Measurements from ENCODE around the gene TTLL11.

TTLL11 gene

GRCh38 chr9:121910491-121911040, 182.5 kb downstream of the TTLL11 start:
- Histone ChIP-seq H3K9ac (ENCODE audit: low read length) (no peak overlapping the region), H3K36me3 (ENCODE audit: control insufficient read depth, insufficient read depth, low read length, severe bottlenecking) (no peaks in the 10 kb centered on the region), H3K9me3 (ENCODE audit: control insufficient read depth, low read length) (no peaks in the 10 kb centered on the region), H3K27me3 (replicated peaks; ENCODE audit: control insufficient read depth, insufficient read depth, low read length) (no peaks in the 10 kb centered on the region), H3K4me1 (ENCODE audit: control insufficient read depth, insufficient read depth, low read length) (peaks cover 10% of the 10 kb centered on the region), H3K4me3 (ENCODE audit: low read length) (no peak overlapping the region)
- DNase-seq (ENCODE audit: low read depth): no peak

GRCh38 chr9:121909111-121909510, 184.0 kb downstream of the TTLL11 start:
- H3K27me3 ChIP-seq (replicated peaks; ENCODE audit: control insufficient read depth, insufficient read depth, low read length): no peaks in the 10 kb centered on the region
- no peak for DNase-seq (ENCODE audit: low read depth)
- H3K9me3 ChIP-seq (ENCODE audit: control insufficient read depth, low read length): no peaks in the 10 kb centered on the region

GRCh38 chr9:121906074-121906870, 186.8 kb downstream of the TTLL11 start:
- peaks cover 13% of the 10 kb centered on the region for H3K4me1 ChIP-seq (ENCODE audit: control insufficient read depth, insufficient read depth, low read length)
- no peak overlapping the region for H3K9ac ChIP-seq (ENCODE audit: low read length)
- no peak overlapping the region for H3K4me3 ChIP-seq (ENCODE audit: low read length)
- H3K9me3 ChIP-seq (ENCODE audit: control insufficient read depth, low read length): no peaks in the 10 kb centered on the region
- no peaks in the 10 kb centered on the region for H3K27me3 ChIP-seq (replicated peaks; ENCODE audit: control insufficient read depth, insufficient read depth, low read length)
- DNase-seq (ENCODE audit: low read depth): peak; percentile 23
- H3K36me3 ChIP-seq (ENCODE audit: control insufficient read depth, insufficient read depth, low read length, severe bottlenecking): no peaks in the 10 kb centered on the region

More at GRCh38 chr9:121909111-121909510, 184.0 kb downstream of the TTLL11 start:
- no peaks in the 10 kb centered on the region for H3K36me3 ChIP-seq (ENCODE audit: control insufficient read depth, insufficient read depth, low read length, severe bottlenecking)
- H3K4me1 ChIP-seq (ENCODE audit: control insufficient read depth, insufficient read depth, low read length): peaks cover 10% of the 10 kb centered on the region
- no peak overlapping the region for H3K4me3 ChIP-seq (ENCODE audit: low read length)
- H3K9ac ChIP-seq (ENCODE audit: low read length): no peak overlapping the region

GRCh38 chr9:121902461-121903135, 190.5 kb downstream of the TTLL11 start:
- Histone ChIP-seq H3K9ac (ENCODE audit: low read length) (no peak overlapping the region), H3K36me3 (ENCODE audit: control insufficient read depth, insufficient read depth, low read length, severe bottlenecking) (no peaks in the 10 kb centered on the region), H3K4me3 (ENCODE audit: low read length) (no peak overlapping the region), H3K4me1 (ENCODE audit: control insufficient read depth, insufficient read depth, low read length) (peaks cover 13% of the 10 kb centered on the region), H3K27me3 (replicated peaks; ENCODE audit: control insufficient read depth, insufficient read depth, low read length) (no peaks in the 10 kb centered on the region), H3K9me3 (ENCODE audit: control insufficient read depth, low read length) (peaks cover 8% of the 10 kb centered on the region)
- peak; percentile 92 for DNase-seq (ENCODE audit: low read depth)

- H3K4me3 ChIP-seq (ENCODE audit: low read length): no peak overlapping the region
- H3K9ac ChIP-seq (ENCODE audit: low read length): no peak overlapping the region
- no peaks in the 10 kb centered on the region for H3K36me3 ChIP-seq (ENCODE audit: control insufficient read depth, insufficient read depth, low read length, severe bottlenecking)
- peaks cover 12% of the 10 kb centered on the region for H3K4me1 ChIP-seq (ENCODE audit: control insufficient read depth, insufficient read depth, low read length)
- DNase-seq (ENCODE audit: low read depth): peak; percentile 13
- H3K9me3 ChIP-seq (ENCODE audit: control insufficient read depth, low read length): peaks cover 8% of the 10 kb centered on the region
- no peaks in the 10 kb centered on the region for H3K27me3 ChIP-seq (replicated peaks; ENCODE audit: control insufficient read depth, insufficient read depth, low read length)
These were observed 191.5 kb downstream of the TTLL11 start for GRCh38 chr9:121901616-121902015.

GRCh38 chr9:121900163-121900562, 192.9 kb downstream of the TTLL11 start:
- no peaks in the 10 kb centered on the region for H3K27me3 ChIP-seq (replicated peaks; ENCODE audit: control insufficient read depth, insufficient read depth, low read length)
- no peak overlapping the region for H3K4me3 ChIP-seq (ENCODE audit: low read length)
- DNase-seq (ENCODE audit: low read depth): no peak
- H3K36me3 ChIP-seq (ENCODE audit: control insufficient read depth, insufficient read depth, low read length, severe bottlenecking): no peaks in the 10 kb centered on the region
- peaks cover 8% of the 10 kb centered on the region for H3K9me3 ChIP-seq (ENCODE audit: control insufficient read depth, low read length)
- no peak overlapping the region for H3K9ac ChIP-seq (ENCODE audit: low read length)
- H3K4me1 ChIP-seq (ENCODE audit: control insufficient read depth, insufficient read depth, low read length): peaks cover 3% of the 10 kb centered on the region

- Histone ChIP-seq H3K4me3 (ENCODE audit: low read length) (no peak overlapping the region), H3K36me3 (ENCODE audit: control insufficient read depth, insufficient read depth, low read length, severe bottlenecking) (no peaks in the 10 kb centered on the region), H3K9me3 (ENCODE audit: control insufficient read depth, low read length) (peaks cover 8% of the 10 kb centered on the region), H3K9ac (ENCODE audit: low read length) (no peak overlapping the region), H3K27me3 (replicated peaks; ENCODE audit: control insufficient read depth, insufficient read depth, low read length) (no peaks in the 10 kb centered on the region), H3K4me1 (ENCODE audit: control insufficient read depth, insufficient read depth, low read length) (peaks cover 2% of the 10 kb centered on the region)
- no peak for DNase-seq (ENCODE audit: low read depth)
These were observed 194.3 kb downstream of the TTLL11 start for GRCh38 chr9:121898856-121899255.

- H3K9me3 ChIP-seq (ENCODE audit: control insufficient read depth, low read length): peaks cover 8% of the 10 kb centered on the region
- no peaks in the 10 kb centered on the region for H3K36me3 ChIP-seq (ENCODE audit: control insufficient read depth, insufficient read depth, low read length, severe bottlenecking)
- no peaks in the 10 kb centered on the region for H3K4me1 ChIP-seq (ENCODE audit: control insufficient read depth, insufficient read depth, low read length)
- DNase-seq (ENCODE audit: low read depth): no peak
- no peak overlapping the region for H3K4me3 ChIP-seq (ENCODE audit: low read length)
- H3K9ac ChIP-seq (ENCODE audit: low read length): no peak overlapping the region
- H3K27me3 ChIP-seq (replicated peaks; ENCODE audit: control insufficient read depth, insufficient read depth, low read length): no peaks in the 10 kb centered on the region
These were observed 196.0 kb downstream of the TTLL11 start for GRCh38 chr9:121897140-121897539.

- H3K9ac ChIP-seq (ENCODE audit: low read length): no peak overlapping the region
- H3K36me3 ChIP-seq (ENCODE audit: control insufficient read depth, insufficient read depth, low read length, severe bottlenecking): no peaks in the 10 kb centered on the region
- H3K27me3 ChIP-seq (replicated peaks; ENCODE audit: control insufficient read depth, insufficient read depth, low read length): no peaks in the 10 kb centered on the region
- H3K4me3 ChIP-seq (ENCODE audit: low read length): no peak overlapping the region
- DNase-seq (ENCODE audit: low read depth): no peak
- no peaks in the 10 kb centered on the region for H3K4me1 ChIP-seq (ENCODE audit: control insufficient read depth, insufficient read depth, low read length)
- H3K9me3 ChIP-seq (ENCODE audit: control insufficient read depth, low read length): peaks cover 8% of the 10 kb centered on the region
These were observed 196.6 kb downstream of the TTLL11 start for GRCh38 chr9:121896545-121896943.

GRCh38 chr9:121895818-121896544, 197.1 kb downstream of the TTLL11 start:
- Histone ChIP-seq H3K36me3 (ENCODE audit: control insufficient read depth, insufficient read depth, low read length, severe bottlenecking) (no peaks in the 10 kb centered on the region), H3K4me3 (ENCODE audit: low read length) (no peak overlapping the region), H3K9me3 (ENCODE audit: control insufficient read depth, low read length) (peaks cover 8% of the 10 kb centered on the region), H3K27me3 (replicated peaks; ENCODE audit: control insufficient read depth, insufficient read depth, low read length) (no peaks in the 10 kb centered on the region), H3K4me1 (ENCODE audit: control insufficient read depth, insufficient read depth, low read length) (no peaks in the 10 kb centered on the region), H3K9ac (ENCODE audit: low read length) (no peak overlapping the region)
- no peak for DNase-seq (ENCODE audit: low read depth)

GRCh38 chr9:121895358-121895757, 197.8 kb downstream of the TTLL11 start:
- no peak overlapping the region for H3K9ac ChIP-seq (ENCODE audit: low read length)
- H3K4me3 ChIP-seq (ENCODE audit: low read length): no peak overlapping the region
- DNase-seq (ENCODE audit: low read depth): no peak
- H3K36me3 ChIP-seq (ENCODE audit: control insufficient read depth, insufficient read depth, low read length, severe bottlenecking): no peaks in the 10 kb centered on the region
- no peaks in the 10 kb centered on the region for H3K27me3 ChIP-seq (replicated peaks; ENCODE audit: control insufficient read depth, insufficient read depth, low read length)
- H3K9me3 ChIP-seq (ENCODE audit: control insufficient read depth, low read length): peaks cover 6% of the 10 kb centered on the region
- H3K4me1 ChIP-seq (ENCODE audit: control insufficient read depth, insufficient read depth, low read length): no peaks in the 10 kb centered on the region
